Heart left ventricle (tissue), 13 donors: ENCODE measurements around the gene C2CD2L.

ENCODE experiments used
- POLR2A ChIP-seq, 2 donors: fragments of 450-650 bp; IDR thresholded peaks; one replicate each; pipeline ENCODE4 v1.6.1; 2017; ENCODE audit warnings: antibody characterized with exemption in 2 of 2, mild to moderate bottlenecking in 2 of 2, moderate library complexity in 2 of 2
- TF ChIP-seq, protein P1 (sequence below), 12 donors: fragments of 200-600 bp; sonication (generic) in 4 of 12; IDR thresholded peaks; one replicate each; pipeline versions ENCODE4 v1.5.0 to v1.8.0; 2018 to 2022; ENCODE audit warnings: antibody characterized with exemption in 12 of 12, mild to moderate bottlenecking in 5 of 12
- donor health status: ischemic (EF 13 %, LVEDD 7.1; RV severe dilation, severe dysfunction).
- donor health status: DM: no; HTN: yes; CAD: no.
- donor health status: DM: no; HTN: no; CAD: no.
- donor health status: ischemic (EF 25% LVEDD 6.9; RV normal size, moderate dysfunction).
- donor health status: ischemic (EF 25% LVEDD 5.7; RV mildly dilated, moderate dysfunction).
- donor health status: ischemic (EF 35%, LVEDD 5.7; RV mildly dilated, moderate dysfunction).
- donor health status: nonischemic (EF 11% LVEDD 7.7; RV severe dilation, severe dysfunction).
- donor health status: DM: yes; HTN: yes; CAD: no.
- donor health status: PGD.
- donor health status: ischemic (EF 29% LVEDD 5.4; RV normal size, mild dysfunction).
- donor health status: nonischemic (EF 23%, LVEDD 6.1; RV moderate dilation, normal function).

DNA sequence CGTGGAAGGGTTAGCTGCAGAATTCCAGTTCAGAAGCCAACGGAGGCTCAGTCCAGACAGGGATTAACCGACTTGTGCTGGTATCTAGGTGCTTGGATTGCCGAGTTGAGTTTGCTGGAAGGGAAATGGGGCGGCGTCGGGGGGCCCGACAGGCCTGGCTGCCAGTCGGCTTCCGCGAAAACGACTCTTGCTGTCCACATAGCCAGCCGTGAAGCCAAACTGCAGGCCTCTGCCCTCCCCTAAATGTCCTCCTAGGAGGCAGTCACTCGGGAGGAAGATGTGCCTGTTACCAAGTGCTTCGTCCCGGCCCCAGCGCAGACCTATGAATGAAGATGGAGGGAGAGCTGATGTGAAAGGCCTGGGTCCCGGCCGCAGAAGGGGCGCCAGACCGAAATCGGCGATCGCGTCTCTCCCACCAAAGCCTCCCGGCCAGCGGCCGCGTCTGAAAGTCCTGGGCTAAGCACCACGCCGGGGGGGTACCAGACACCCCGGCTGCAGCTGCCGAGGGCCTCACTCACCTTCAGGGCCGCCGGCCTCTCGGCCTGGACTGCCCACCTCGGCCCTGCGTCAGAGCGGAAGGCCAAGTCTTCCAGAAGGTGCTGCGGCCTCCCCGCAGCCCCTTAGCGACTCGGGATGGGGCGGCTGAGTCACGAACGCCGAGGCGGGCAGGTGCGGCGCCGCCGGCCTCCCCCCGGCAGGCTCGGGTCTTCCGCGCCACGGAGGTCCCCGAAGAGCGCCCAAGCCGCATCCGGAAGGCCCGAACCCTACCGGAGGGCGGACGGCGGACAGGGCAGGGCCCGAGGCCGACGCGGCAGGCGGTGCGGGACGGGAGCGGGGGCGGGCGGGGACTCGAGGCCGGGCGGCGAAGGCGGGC lies 13.0 kb upstream of the C2CD2L start:
- TF ChIP-seq, protein P1, sequence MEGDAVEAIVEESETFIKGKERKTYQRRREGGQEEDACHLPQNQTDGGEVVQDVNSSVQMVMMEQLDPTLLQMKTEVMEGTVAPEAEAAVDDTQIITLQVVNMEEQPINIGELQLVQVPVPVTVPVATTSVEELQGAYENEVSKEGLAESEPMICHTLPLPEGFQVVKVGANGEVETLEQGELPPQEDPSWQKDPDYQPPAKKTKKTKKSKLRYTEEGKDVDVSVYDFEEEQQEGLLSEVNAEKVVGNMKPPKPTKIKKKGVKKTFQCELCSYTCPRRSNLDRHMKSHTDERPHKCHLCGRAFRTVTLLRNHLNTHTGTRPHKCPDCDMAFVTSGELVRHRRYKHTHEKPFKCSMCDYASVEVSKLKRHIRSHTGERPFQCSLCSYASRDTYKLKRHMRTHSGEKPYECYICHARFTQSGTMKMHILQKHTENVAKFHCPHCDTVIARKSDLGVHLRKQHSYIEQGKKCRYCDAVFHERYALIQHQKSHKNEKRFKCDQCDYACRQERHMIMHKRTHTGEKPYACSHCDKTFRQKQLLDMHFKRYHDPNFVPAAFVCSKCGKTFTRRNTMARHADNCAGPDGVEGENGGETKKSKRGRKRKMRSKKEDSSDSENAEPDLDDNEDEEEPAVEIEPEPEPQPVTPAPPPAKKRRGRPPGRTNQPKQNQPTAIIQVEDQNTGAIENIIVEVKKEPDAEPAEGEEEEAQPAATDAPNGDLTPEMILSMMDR (IDR thresholded peaks at IDR 0.05): no peak
- no peak for TF ChIP-seq POLR2A (IDR thresholded peaks at IDR 0.05)
